Fibroblast of peridontal ligament (primary cell): ENCODE results near the gene CARHSP1.
A peak's percentile ranks its signal among the peaks of the same experiment; 100 is the strongest.
"Not testable (repeated sequence)": the region's sequence is repeated elsewhere in the genome, so short reads cannot be mapped to it uniquely, and the experiment has no call there.

Source experiments
- DNase-seq: peaks from one replicate; pipeline ENCODE4 v3.0.0-alpha.2; 2010; ENCODE audit errors: extremely low read depth

CARHSP1 gene

DNA sequence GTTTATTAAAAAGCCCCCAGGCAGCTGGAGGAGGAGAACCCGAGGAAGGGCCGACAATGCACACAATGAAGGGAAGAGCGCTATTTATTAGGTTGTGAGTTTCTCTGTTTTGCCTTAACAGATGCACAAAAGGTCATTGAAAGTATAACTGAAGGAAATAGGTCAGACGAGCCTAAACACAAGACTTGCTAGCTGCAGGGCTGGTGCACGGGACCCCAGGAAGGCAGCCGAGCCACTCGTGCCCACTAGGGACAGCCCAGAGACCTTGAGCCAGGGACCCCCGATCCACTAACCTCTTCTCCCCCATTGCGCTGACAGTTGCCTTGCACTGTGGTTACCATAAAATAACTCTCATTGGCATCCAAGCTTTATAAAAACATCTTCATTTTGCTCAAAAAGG, 24.6 kb upstream of the CARHSP1 start:
- DNase-seq, result no peak

DNA sequence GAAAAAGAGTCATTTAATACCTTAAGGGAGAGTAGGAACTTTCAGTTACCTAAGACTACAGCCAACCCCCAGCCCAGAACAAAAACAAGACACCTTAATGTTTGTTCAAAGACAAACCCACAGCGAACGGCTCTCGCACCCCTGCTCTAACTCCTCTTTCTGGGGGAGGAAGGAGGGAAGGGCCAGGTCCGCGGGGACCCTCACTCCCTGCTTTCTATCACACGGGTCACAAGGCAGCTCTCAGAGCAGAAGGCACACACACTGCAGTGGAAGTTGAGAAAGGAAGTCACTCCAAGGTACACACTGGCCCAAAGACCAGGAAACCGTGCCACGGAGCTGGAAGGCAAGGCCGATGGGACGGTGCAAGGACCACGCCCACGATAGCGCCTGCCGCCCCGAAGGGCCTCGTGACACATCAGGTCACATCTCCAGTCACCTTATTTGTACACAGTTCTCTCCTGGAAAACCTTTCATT, 23.3 kb upstream of the CARHSP1 start:
- DNase-seq, result no peak

DNA sequence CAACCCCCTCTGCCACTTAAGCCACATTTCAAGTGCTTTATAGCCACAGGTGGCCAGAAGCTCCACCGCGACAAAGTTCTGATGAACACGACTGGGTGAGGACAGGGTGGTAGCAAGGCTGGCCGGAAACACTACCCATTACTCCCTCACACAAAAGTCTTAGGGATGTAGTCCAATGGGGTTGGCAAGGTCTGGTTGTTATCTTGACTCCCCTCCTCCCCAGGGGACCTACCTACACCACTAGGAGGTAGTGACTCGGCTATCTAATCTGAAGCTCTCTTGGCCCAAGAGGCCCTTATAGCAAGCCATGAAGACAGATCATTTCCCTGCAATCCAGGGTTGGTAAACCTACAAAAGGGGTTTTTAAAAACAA, 21.7 kb upstream of the CARHSP1 start:
- DNase-seq, result no peak

DNA sequence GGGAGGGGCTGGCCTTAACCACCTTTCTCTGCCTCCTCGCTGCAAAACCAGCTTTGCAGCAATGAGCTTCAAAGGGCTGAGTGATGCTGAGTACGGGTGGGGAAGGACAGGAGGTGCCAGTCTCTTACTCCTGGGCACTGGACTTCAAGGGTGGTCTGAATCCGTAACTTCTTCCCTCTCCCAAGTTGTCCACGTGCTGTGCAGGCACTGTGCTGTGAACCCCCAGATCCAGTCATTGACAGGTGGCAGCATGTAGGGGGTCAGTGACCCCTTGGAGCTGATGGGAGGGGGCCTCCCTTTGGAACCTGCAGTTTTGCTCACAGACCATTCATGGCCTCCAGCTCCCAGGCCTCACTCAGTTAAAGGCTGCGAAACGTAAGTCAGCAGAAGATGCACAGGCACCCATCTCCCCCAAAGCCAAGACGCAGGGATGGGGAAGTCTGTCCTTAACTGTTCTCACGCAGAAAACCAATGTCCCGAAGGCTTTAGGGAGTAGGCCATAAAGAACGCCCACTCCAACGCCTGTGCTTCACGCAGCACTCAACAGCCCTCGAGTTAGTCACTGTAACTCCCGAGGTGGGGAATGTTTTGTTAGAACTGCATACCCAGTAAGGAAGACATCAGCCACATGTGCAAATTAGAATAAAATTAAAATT, 21.2 kb upstream of the CARHSP1 start:
- no peak for DNase-seq

DNA sequence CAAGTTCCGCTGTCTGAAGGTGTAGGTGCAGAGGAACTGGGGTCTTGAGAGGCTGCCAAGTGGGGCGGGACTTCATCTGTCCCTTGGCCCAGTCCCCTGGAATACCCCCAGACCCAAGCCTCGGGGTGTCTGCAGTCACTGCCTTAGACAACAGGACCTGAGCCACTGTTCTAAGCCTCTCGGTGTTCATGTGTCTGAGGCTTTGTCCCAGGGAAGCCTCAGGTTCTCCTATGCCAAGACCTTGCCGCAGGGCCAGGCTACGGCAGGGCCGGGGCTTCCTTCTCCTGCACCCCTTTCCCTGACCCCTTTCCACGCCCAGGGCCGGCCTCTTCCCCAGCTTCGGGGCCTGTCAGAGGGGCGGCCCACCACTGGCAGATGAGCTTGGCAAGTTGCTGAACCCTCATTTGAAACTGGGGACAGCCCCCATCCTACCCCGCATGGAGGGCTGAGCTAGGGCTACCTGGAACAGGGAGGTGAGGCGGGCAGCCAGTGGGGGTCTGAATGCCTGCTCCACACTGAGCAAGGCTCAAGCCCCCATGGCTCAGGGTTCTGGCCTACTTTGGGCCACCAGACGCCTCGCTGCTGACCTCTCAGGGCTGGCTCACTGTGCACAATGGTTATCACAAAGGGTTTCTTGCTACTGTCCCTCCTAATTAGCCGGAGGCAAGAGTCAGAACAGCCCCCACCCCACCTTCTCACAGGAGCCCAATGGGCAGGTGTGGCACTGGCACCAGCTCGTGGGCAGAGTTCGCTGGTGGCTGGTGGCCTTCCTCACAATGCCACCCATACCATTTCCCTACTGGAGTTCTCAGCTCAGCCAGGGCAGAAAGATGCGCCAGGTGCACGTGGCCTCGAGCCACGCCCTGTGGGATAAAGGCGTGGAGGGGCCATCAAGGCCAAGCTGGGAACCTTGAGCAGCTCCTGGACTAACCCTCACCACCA, 20.4 kb upstream of the CARHSP1 start:
- no peak for DNase-seq

DNA sequence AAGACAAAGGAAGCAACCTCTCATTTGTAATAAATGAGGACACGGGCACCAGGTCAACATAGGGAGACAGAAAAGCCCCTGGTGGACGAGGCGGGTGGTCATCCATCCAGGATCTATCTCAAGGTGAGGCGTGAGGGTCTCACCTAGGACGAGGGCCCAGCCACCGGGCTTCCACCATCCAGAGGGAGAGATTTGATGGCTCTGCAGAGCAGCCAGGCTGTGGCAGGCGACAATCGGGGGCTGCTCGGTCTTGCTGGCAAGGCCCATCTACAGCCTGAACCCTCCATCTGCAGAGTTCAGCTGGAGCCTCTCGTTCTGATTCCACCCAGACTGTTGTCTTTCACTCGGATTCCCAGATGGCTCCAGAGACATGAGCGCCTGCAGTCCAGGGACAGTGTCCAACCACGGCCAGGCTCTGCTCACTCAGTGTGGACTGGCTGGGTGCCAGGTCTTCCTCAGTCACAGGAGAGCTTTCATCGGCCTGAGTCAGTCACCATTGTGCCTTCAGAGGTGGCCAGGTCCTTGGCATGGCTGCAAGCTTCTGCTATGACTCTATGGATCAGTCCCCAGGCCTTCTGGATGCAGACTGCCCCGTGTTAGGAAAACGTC, 19.2 kb upstream of the CARHSP1 start:
- DNase-seq, result no peak

DNA sequence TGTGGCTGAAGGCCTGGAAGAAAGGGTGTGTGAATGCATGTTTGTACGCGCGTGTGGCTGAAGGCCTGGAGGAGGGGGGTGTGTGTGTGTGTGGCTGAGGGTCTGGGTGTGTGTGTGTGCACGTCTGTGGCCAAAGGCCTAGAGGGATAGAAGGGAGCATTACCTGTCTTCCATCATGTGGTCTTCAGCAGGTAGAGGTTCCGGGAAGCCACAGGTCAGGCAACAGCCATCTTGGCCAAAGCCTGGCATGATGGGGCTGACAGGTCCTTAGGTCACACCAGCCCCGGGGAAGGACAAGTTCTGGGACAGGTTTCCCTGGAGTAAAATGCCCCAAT, 18.6 kb upstream of the CARHSP1 start:
- no peak for DNase-seq

DNA sequence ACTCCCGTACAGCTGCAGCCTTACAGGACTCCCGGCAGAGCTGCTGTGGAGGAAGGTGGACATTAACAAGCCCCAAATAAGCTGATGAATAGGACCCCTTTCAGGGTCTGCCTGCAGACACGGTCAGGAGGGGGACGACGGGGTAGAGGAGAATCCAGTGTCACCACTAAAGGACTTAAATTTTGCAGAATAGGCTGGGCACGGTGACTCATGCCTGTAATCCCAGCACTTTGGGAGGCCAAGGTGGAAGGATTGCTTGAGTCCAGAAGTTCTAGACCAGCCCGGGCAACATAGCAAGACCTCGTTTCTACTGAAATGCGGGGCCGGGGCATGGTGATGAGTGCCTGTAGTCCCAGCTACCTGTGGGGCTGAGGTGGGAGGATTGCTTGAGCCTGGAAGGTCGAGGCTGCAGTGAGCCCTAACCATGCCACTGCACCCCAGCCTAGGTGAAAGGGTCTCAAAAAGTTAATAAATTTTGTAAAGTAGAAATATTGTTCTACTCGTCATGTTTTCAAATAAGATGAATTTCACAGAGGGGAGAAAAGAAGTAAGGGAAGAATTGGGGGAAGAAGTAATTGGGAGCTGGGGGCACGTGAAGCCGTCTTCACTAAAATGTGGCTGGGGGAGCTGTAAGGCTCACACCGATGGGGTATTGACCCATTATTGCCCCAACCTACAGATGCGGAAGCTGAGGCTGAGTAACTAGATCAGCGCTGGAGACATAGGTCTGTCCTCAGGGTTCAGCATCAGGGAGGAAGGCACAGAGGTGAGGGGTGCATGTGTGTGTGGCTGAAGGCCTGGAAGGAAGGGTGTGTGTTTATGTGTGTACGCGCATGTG, 18.0 kb upstream of the CARHSP1 start:
- no peak for DNase-seq

DNA sequence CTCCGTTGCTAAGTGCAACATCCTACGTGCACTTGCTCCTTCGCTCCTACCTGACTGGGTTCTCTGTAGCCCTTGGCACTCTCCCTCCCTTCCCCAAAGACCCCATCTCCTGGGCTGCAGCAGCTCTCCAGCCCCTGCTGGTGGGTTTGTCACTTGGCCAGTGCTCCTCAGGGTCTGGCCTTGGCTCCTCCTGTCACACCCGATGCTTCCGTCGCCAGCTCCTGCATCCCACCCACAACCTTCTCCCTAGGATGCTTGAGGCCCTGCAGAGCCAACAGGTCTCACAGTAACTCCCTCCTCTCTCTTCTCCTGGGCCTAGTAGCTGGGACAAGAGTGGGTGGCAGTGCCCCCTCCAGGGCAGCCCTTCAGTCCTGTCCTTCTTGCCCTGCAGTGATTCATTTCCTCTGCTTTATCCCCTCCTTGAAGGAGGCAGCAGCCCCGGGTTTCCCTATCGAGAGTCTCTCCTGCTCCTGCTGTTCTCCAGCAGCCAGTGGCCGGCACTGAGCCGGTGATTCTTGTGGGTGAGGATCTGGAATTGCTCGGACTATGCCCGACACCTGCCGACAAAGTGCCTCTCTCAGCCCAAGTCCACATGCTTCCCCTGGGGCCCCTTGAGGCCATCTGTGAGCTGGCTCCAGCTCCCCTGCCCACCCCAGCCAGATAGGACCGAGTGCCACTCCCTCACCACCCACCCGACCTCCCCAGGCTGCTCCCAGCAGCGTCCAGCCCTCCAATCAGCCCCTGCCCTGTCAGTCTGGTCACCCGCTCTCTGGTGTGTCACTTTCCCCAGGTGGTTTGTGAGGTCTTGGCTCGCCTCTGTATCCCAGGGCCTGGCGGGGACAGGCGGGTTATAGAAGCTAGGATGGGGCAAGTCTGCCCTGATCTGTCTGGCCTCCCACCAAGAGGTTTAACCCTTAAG, 17.1 kb upstream of the CARHSP1 start:
- peak; percentile 18 for DNase-seq

DNA sequence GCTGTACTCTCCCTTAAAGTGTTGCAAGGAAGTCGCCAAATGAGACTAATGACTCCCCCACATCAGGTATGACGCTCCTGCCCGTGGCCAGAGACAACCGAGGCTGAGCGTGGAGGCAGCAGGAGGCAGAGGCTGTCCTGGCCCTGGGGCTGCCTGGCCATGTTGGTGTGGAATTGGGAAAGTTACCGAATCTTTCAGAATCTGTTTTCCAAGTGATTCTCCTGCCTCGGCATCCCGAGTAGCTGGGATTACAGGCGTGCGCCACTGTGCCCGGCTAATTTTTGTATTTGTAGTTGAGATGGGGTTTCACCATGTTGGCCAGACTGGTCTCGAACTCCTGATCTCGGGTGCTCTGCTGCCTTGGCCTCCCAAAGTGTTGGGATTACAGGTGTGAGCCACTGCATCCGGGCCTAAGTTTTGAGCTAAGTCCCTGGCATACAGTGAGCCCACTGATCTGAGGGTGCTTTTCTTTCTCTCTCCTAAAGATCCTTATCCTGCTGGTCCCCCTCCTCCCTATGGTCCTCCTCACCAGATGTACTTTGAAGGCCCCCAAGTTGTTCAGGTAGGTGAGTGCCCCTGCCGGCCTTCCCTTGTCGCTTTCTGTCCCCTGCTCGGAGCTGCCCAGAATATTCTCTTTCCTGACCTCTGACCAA, 14.0 kb upstream of the CARHSP1 start:
- DNase-seq, result no peak

DNA sequence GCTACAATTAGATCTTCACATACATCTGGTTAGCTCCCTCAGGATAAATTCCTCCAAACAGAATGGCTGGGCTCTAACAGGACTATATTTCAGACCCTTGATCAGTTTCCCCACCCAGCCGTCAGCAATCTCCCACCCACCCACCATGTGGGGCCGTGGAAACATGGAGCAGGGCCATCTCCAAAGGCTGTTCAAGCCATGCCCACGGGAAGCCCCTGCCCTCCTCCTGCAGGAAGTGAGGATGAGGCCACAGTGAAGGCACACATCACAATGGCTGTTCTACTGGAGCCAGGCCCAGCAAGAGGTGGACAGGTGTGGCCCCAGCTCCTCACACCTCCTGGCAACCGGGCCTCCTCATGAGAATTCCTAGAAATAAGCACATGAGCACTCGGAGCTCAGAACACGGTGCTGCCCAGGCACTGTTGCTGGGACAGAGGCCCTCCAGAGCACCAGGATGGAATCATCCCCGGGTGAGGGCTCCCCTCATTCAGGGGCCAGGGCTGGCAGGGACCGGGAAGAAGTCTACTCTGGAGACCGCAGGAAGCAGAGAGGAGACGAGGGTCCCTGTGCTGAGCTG, 13.3 kb upstream of the CARHSP1 start, which contains the start of gene LITAFD:
LITAFD (plus strand) TSS at position 311 of the 577 bp plus-strand sequence. CDS start 2,005 bp downstream, outside the sequence.
- no peak for DNase-seq

DNA sequence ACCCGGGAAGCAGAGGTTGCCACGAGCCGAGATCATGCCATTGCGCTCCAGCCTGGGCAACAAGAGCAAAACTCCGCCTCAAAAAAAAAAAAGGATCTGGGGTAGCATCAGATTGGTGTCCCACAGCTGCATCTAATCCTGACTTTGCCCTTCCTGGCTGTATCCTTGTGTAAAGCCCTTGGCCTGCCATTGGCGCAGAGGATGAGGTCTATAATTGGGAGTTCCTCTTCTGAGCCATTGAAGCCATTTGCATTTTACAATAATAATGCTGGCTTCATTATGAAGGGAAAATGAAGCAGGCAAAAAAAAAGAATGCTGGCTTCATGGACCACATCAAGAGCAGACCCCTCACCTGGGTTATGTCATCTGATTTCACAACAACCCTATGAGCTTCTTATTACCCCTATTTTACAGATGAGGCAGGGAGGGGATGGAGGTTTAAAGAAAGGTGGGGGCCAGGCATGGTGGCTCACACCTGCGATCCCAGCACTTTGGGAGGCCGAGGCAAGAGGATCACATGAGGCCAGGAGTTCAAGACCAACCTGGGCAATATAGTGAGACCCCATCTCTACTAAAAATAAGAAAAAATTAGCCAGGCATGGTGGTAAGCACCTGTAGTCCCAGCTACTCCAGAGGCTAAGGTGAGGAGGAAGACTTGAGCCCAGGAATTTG, 12.2 kb upstream of the CARHSP1 start:
- DNase-seq, result no peak

DNA sequence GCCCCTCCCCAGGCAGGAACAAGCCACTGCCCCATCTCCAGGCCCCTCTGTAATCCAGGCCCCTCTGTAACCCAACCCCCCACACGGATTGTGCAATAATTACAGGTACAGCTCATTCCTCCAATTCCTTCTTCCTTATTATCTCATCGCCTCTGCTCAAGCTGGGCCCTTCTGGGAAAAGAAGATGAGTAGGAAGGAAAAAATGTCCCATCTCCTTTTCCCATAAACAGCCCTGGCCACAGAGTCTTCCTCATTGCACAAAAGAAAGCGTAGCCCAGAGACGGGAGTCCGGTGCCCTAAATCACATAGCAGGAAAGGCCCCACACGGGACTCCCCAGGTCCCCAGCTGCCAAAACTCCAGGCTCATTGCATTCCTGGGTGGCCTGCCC, 9.7 kb upstream of the CARHSP1 start:
- peak; percentile 54 for DNase-seq

DNA sequence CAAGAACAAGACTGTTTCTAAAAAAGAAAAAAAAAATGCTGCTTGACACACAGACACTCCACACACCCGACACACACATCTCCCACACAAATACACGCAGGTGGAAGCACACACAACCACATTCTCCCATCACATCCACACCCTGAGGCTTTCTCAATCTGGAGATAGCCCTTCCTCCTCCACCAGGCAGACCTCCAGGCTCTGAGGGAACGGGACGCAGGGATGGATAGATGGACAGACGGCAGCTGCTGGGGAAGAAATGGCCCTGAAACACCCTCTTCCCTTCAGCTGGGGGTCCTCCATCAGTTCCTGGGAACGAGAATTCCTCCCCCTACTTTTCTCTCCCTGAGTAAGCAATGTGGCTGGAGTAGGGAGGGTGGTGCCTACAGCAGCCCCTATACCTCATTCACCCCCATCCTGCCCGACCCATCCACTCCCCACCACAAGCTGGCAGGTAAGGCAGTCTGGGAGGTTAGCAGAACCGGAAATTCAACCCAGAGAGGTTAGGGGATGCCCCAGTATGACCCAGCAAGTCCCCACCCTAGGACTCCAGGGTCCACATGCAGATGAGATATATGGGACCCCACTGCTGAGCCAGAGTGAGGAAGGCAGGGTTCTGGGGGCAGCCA, 9.2 kb upstream of the CARHSP1 start:
- DNase-seq, result no peak

DNA sequence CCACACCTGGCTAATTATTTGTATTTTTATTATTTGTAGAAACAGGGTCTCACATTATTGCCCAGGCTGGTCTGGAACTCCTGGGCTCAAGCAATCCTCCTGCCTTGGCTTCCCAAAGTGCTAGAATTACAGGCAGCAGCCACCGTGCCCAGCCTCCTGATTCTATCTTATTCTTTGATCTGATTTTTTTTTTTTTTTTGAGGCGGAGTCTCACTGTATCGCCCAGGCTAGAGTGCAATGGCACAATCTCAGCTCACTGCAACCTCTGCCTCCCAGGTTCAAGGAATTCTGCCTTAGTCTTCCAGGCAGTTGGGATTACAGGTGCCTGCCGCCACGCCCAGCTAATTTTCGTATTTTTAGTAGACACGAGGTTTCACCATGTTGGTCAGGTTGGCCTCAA, 6.5 kb upstream of the CARHSP1 start:
- DNase-seq, result not testable (repeated sequence)

DNA sequence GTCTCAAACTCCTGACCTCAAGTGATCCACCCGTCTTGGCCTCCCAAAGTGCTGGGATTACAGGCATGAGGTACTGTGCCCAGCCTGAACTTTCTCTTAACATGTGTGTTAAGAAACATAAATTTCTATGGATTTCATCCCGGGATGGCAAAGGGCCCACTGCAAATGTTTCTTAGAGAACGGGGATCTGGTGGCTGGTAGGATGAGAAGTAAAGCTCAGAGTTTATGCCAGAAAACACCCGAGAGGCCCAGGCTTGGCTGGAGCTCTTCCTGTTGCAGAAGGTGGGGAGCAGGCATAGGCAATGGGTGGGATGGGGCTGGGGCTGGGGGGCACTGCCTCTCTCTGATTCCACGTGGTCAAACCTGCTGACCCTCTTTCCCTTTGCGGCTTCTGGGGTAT, 5.6 kb upstream of the CARHSP1 start:
- peak; percentile 90 for DNase-seq

DNA sequence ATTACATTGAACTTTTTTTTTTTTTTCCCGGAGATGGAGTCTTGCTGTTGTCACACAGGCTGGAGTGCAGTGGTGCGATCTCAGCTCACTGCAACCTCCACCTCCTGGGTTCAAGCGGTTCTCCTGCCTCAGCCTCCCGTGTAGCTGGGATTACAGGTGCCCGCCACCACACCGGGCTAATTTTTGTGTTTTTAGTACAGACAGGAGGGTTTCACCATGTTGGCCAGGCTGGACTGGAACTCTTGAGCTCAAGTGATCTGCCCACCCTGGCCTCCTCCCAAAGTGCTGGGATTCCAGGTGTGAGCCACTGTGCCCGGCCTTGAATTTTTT, 5.0 kb upstream of the CARHSP1 start:
- not testable (repeated sequence) for DNase-seq

DNA sequence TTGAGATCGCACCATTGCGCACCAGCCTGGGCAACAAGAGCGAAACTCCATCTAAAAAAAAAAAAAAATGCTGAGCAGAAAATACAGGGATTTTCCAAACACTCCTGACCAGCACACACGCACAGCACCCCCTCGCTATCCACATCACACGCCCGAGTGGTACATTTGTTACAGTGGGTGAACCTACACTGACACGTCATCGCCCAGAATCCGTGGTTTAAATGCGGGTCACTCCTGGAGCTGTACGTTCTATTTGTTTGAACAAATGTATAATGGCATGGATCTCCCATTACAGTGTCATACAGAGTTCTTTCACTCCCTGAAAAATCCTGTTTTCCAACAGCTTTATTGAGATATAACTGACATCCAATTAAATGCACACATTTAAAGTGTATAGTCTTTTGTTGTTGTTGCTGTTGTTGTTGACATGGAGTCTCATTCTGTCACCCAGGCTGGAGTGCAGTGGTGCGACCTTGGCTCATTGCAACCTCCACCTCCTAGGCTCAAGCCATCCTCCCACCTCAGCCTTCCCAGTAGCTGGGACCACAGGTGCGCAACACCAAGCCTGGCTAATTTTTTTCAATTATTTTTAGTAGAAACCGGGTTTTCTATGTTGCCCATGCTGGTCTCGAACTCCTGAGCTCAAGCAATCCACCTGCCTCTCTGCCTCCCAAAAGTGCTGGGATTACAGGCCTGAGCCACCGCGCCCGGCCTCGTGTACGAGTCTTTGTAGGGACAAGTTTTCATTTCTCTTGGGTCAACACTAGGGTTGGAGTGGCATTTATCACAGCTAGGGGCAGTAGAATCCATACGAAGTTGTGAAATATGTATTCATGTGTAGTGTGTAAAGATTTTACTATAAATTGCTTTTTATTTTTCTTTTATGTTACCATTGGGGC, 4.4 kb upstream of the CARHSP1 start:
- no peak for DNase-seq
